ENCODE measurements around the gene TMEM203. TPM values are rescaled to one million over a fixed set of nuclear protein-coding genes. Genes with fewer than 3 reads are reported as not detected.

Gene TMEM203
- total and polyA plus RNA-seq, 2 of the 13 experiments (the other 11 are each of a cell fraction or from before 2014, with no cell fraction given): 23.4 to 36.7 TPM

DNA sequence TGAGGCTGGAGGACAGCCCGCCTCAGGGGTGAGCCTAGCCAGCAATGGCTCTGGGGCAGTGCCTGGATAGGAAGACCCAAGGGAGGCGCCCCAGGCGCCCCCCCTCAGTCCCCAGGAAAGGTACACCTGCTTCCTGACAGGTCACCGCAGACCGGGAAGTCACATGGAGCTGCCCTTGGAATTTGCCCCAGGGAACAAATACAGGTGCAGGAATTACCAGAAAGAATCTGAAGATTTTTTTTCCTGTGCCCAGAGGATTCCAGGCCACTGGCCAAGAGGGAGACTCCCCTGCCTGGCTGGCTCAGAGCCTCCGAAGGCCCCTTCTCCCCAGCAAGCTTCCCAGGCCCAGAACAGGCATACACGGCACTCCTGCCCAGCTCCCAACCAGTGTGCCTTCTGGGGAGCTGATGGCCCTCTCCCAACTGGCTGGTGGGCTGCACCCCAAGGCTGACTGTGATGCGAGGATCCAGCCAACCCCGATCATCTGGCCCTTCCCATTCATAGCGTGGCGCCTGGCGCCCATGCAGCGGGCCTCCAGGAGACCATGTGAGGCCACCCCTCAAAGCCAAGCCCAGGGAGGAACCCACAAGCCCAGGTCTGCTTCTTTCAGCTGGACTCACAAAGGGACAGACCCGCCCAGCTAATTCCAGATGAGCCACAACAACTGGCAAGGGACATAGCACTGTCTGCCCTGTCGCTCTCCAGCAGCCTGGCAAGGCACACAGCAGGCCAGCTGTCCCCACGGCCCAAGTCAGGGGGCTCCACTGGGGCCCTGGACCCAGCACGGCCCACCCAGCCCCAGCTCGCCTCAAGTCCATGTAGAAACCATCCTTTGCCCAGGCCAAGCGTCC, 7.2 kb downstream of the TMEM203 start (continued):
- TF ChIP-seq, protein P1, sequence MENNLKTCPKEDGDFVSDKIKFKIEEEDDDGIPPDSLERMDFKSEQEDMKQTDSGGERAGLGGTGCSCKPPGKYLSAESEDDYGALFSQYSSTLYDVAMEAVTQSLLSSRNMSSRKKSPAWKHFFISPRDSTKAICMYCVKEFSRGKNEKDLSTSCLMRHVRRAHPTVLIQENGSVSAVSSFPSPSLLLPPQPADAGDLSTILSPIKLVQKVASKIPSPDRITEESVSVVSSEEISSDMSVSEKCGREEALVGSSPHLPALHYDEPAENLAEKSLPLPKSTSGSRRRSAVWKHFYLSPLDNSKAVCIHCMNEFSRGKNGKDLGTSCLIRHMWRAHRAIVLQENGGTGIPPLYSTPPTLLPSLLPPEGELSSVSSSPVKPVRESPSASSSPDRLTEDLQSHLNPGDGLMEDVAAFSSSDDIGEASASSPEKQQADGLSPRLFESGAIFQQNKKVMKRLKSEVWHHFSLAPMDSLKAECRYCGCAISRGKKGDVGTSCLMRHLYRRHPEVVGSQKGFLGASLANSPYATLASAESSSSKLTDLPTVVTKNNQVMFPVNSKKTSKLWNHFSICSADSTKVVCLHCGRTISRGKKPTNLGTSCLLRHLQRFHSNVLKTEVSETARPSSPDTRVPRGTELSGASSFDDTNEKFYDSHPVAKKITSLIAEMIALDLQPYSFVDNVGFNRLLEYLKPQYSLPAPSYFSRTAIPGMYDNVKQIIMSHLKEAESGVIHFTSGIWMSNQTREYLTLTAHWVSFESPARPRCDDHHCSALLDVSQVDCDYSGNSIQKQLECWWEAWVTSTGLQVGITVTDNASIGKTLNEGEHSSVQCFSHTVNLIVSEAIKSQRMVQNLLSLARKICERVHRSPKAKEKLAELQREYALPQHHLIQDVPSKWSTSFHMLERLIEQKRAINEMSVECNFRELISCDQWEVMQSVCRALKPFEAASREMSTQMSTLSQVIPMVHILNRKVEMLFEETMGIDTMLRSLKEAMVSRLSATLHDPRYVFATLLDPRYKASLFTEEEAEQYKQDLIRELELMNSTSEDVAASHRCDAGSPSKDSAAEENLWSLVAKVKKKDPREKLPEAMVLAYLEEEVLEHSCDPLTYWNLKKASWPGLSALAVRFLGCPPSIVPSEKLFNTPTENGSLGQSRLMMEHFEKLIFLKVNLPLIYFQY (CRISPR knock-in tag; IDR thresholded peaks at IDR 0.05; ENCODE audit: borderline replicate concordance): no peak; the same call in 1 of the 2 replicates
- TF ChIP-seq, protein P2, sequence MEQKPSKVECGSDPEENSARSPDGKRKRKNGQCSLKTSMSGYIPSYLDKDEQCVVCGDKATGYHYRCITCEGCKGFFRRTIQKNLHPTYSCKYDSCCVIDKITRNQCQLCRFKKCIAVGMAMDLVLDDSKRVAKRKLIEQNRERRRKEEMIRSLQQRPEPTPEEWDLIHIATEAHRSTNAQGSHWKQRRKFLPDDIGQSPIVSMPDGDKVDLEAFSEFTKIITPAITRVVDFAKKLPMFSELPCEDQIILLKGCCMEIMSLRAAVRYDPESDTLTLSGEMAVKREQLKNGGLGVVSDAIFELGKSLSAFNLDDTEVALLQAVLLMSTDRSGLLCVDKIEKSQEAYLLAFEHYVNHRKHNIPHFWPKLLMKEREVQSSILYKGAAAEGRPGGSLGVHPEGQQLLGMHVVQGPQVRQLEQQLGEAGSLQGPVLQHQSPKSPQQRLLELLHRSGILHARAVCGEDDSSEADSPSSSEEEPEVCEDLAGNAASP (CRISPR knock-in tag; IDR thresholded peaks at IDR 0.05; ENCODE audit: borderline replicate concordance): peak; percentile 16; the same call in 1 of the 2 replicates
- TF ChIP-seq ZNF124 (CRISPR knock-in tag; IDR thresholded peaks at IDR 0.05) (0 out of 2 replicates have a peak, but pooled peaks have one; percentile 21), ZNF333 (CRISPR knock-in tag; IDR thresholded peaks at IDR 0.05; ENCODE audit: borderline replicate concordance) (0 out of 2 replicates have a peak, but pooled peaks have one; percentile 4), ZNF354B (CRISPR knock-in tag; IDR thresholded peaks at IDR 0.05) (no peak), PTBP1 (IDR thresholded peaks at IDR 0.05; ENCODE audit: low read depth, low read length, poor library complexity, severe bottlenecking) (no peak), ZNF367 (CRISPR knock-in tag; IDR thresholded peaks at IDR 0.05; ENCODE audit: borderline replicate concordance) (no peak), ZFY (CRISPR knock-in tag; IDR thresholded peaks at IDR 0.05) (no peak; the same call in 1 of the 2 replicates), DMAP1 (CRISPR knock-in tag; IDR thresholded peaks at IDR 0.05) (no peak), ZNF446 (CRISPR knock-in tag; IDR thresholded peaks at IDR 0.05) (no peak)
- TF ChIP-seq, protein P3, sequence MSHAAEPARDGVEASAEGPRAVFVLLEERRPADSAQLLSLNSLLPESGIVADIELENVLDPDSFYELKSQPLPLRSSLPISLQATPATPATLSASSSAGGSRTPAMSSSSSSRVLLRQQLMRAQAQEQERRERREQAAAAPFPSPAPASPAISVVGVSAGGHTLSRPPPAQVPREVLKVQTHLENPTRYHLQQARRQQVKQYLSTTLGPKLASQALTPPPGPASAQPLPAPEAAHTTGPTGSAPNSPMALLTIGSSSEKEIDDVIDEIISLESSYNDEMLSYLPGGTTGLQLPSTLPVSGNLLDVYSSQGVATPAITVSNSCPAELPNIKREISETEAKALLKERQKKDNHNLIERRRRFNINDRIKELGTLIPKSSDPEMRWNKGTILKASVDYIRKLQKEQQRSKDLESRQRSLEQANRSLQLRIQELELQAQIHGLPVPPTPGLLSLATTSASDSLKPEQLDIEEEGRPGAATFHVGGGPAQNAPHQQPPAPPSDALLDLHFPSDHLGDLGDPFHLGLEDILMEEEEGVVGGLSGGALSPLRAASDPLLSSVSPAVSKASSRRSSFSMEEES (CRISPR knock-in tag; IDR thresholded peaks at IDR 0.05): peak; percentile 68; the same call in 1 of the 2 replicates
- TF ChIP-seq, protein P4, sequence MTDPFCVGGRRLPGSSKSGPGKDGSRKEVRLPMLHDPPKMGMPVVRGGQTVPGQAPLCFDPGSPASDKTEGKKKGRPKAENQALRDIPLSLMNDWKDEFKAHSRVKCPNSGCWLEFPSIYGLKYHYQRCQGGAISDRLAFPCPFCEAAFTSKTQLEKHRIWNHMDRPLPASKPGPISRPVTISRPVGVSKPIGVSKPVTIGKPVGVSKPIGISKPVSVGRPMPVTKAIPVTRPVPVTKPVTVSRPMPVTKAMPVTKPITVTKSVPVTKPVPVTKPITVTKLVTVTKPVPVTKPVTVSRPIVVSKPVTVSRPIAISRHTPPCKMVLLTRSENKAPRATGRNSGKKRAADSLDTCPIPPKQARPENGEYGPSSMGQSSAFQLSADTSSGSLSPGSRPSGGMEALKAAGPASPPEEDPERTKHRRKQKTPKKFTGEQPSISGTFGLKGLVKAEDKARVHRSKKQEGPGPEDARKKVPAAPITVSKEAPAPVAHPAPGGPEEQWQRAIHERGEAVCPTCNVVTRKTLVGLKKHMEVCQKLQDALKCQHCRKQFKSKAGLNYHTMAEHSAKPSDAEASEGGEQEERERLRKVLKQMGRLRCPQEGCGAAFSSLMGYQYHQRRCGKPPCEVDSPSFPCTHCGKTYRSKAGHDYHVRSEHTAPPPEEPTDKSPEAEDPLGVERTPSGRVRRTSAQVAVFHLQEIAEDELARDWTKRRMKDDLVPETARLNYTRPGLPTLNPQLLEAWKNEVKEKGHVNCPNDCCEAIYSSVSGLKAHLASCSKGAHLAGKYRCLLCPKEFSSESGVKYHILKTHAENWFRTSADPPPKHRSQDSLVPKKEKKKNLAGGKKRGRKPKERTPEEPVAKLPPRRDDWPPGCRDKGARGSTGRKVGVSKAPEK (CRISPR knock-in tag; IDR thresholded peaks at IDR 0.05; ENCODE audit: borderline replicate concordance): no peak
- TF ChIP-seq, protein P5, sequence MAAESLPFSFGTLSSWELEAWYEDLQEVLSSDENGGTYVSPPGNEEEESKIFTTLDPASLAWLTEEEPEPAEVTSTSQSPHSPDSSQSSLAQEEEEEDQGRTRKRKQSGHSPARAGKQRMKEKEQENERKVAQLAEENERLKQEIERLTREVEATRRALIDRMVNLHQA (CRISPR knock-in tag; IDR thresholded peaks at IDR 0.05): no peak
